Psoas muscle (tissue), 8 donors: ENCODE measurements around the gene KIF6. TPM values are rescaled to one million over a fixed set of nuclear protein-coding genes. Genes with fewer than 3 reads are reported as not detected.

ENCODE experiments used
- ATAC-seq, 4 donors: fragments of 200-7000 bp; cut with Tn5 transposase; one replicate each; pipeline ENCODE4 v1.9.1; 2020; ENCODE audit warnings: moderate library complexity in 3 of 4, mild to moderate bottlenecking in 2 of 4
- DNase-seq, 2 donors: peaks; one replicate each; pipeline ENCODE4 v3.0.0-alpha.2; 2020
- H3K27ac ChIP-seq: fragments of 200-600 bp; one replicate; pipeline ENCODE4 v1.8.0; 2022
- H3K27me3 ChIP-seq, 3 donors: fragments of 200-600 bp in 1 of 3; one replicate each; pipeline versions ENCODE4 v1.6.1 to v1.8.0; 2013 to 2022; ENCODE audit warnings: low read length in 2 of 3, mild to moderate bottlenecking in 2 of 3, moderate library complexity in 1 of 3; ENCODE audit not compliant: insufficient read depth in 3 of 3
- H3K36me3 ChIP-seq, 2 donors: fragments of 200-600 bp in 1 of 2; one replicate each; pipeline versions ENCODE4 v1.6.1 to v1.8.0; 2013 to 2022; ENCODE audit warnings: low read depth in 1 of 2, mild to moderate bottlenecking in 1 of 2, moderate library complexity in 1 of 2; ENCODE audit not compliant: insufficient read depth in 1 of 2
- H3K4me1 ChIP-seq: fragments of 200-600 bp; one replicate; pipeline ENCODE4 v1.8.0; 2022
- H3K4me3 ChIP-seq: fragments of 200-600 bp; one replicate; pipeline ENCODE4 v1.8.0; 2022; ENCODE audit warnings: mild to moderate bottlenecking
- H3K9me3 ChIP-seq: fragments of 200-600 bp; one replicate; pipeline ENCODE4 v1.8.0; 2022
- CTCF ChIP-seq: fragments of 200-600 bp; IDR thresholded peaks from one replicate; pipeline ENCODE4 v1.8.0; 2022; ENCODE audit warnings: antibody characterized with exemption
- WGBS, 3 donors: extraction: QIAGEN DNeasy Blood & Tissue Kit; methylation state at CpG; one replicate each; pipeline versions ENCODE4 v1.1.6 to v1.1.7; 2013; 5-methylcytosine and 5-hydroxymethylcytosine counted together
- intact Hi-C, 2 donors: fragments of 100-400 bp; cut with DNase I; formaldehyde crosslinking; loops; one replicate each; pipeline versions ENCODE4 v1.11.0 to v1.14.2; 2022
- polyA plus RNA-seq, 3 donors: library from polyadenylated mRNA; stranded (reverse); fragments of 200-250 nt; gene quantifications; one replicate each; pipeline ENCODE4 v1.2.3, GENCODE V29; 2013
- total RNA-seq, 4 donors: library from RNA; stranded (reverse); fragmentation: NEBNext Ultra II Directional in 2 of 4; extraction: Animal tissue kit (Norgen Biotek cat#: 25700) in 2 of 4; gene quantifications; one replicate each; pipeline versions ENCODE4 v1.2.1 to v1.2.4, GENCODE V29; 2021 to 2023
- donor health status: healthy with polysubstance abuse.
- donor health status: DM: no; HTN: no; CAD: no; lungs with moderate emphysema.
- donor health status: Bipolar disorder and iron deficiency.
- donor health status: healthy.
- donor health status: DM: yes; HTN: yes; CAD: no.
- donor health status: DM: no; HTN: no; CAD: no.
- donor health status: DM: no; HTN: no; CAD: no.
- donor health status: DM: yes; HTN: yes; CAD: no.

KIF6 gene
- total and polyA plus RNA-seq, 7 donors: 0.03 to 0.17 (median 0.09) TPM; not detected in 2

GRCh38 chr6:39499053-39499452 lies 226.2 kb downstream of the KIF6 start:
- no peak for TF ChIP-seq CTCF
- Histone ChIP-seq H3K27ac (no peak overlapping the region), H3K36me3 (no peaks in the 10 kb centered on the region), H3K9me3 (peaks cover 17% of the 10 kb centered on the region), H3K27me3 (peaks cover 0 to 2% (median 0%) of the 10 kb centered on the region in 3 donors), H3K4me1 (no peaks in the 10 kb centered on the region), H3K4me3 (no peak overlapping the region)
- ATAC-seq: no peak
- intact Hi-C loops: no loop called here
- DNase-seq: no peak

GRCh38 chr6:39498096-39498495 lies 227.1 kb downstream of the KIF6 start:
- 80 to 89% (median 86%) methylated on average over 2 of the region's 2 CpGs for WGBS, 3 donors
- no peak overlapping the region for H3K27ac ChIP-seq
- H3K4me3 ChIP-seq: no peak overlapping the region
- H3K9me3 ChIP-seq: peaks cover 13% of the 10 kb centered on the region
- H3K4me1 ChIP-seq: no peaks in the 10 kb centered on the region
- intact Hi-C loops: no loop called here
- no peaks in the 10 kb centered on the region for H3K36me3 ChIP-seq
- ATAC-seq (no peak), DNase-seq (no peak)
- no peak for TF ChIP-seq CTCF
- peaks cover 0 to 2% (median 0%) of the 10 kb centered on the region in 3 donors for H3K27me3 ChIP-seq

- DNase-seq (peak in 1 of 2 donors; percentile 27), ATAC-seq (peak in 1 of 4 donors; percentile 22)
- no peak for TF ChIP-seq CTCF
- H3K4me1 ChIP-seq: no peaks in the 10 kb centered on the region
- intact Hi-C loops: no loop called here
- peaks cover 0 to 4% (median 0%) of the 10 kb centered on the region in 3 donors for H3K27me3 ChIP-seq
- 17 to 36% (median 19%) methylated on average over 6 of the region's 6 CpGs for WGBS, 3 donors
- no peak overlapping the region for H3K4me3 ChIP-seq
- H3K9me3 ChIP-seq: peaks cover 3% of the 10 kb centered on the region
- H3K36me3 ChIP-seq: no peaks in the 10 kb centered on the region
- no peak overlapping the region for H3K27ac ChIP-seq
Observed at GRCh38 chr6:39496915-39497314, 228.3 kb downstream of the KIF6 start.

- TF ChIP-seq CTCF: no peak
- H3K4me1 ChIP-seq: no peaks in the 10 kb centered on the region
- H3K27ac ChIP-seq: no peak overlapping the region
- no peak overlapping the region for H3K4me3 ChIP-seq
- 59 to 67% (median 65%) methylated on average over 2 of the region's 2 CpGs for WGBS, 3 donors
- no peak for DNase-seq
- no peaks in the 10 kb centered on the region for H3K36me3 ChIP-seq
- no peaks in the 10 kb centered on the region for H3K9me3 ChIP-seq
- peaks cover 0 to 9% (median 0%) of the 10 kb centered on the region in 3 donors for H3K27me3 ChIP-seq
- intact Hi-C loops: no loop called here
- no peak for ATAC-seq
Observed at GRCh38 chr6:39496456-39496855, 228.8 kb downstream of the KIF6 start.

GRCh38 chr6:39495640-39496039 lies 229.6 kb downstream of the KIF6 start:
- intact Hi-C loops: no loop called here
- H3K9me3 ChIP-seq: no peaks in the 10 kb centered on the region
- ATAC-seq (no peak), DNase-seq (no peak)
- no peak overlapping the region for H3K4me3 ChIP-seq
- no peak overlapping the region for H3K27ac ChIP-seq
- no peak for TF ChIP-seq CTCF
- no peaks in the 10 kb centered on the region for H3K36me3 ChIP-seq
- WGBS, 3 donors: 64 to 76% (median 74%) methylated on average over 3 of the region's 3 CpGs
- peaks cover 0 to 10% (median 0%) of the 10 kb centered on the region in 3 donors for H3K27me3 ChIP-seq
- no peaks in the 10 kb centered on the region for H3K4me1 ChIP-seq
